ENCODE results near the gene HDAC4. TPM values are rescaled to one million over a fixed set of nuclear protein-coding genes. Genes with fewer than 3 reads are reported as not detected.

The HDAC4 gene
- total RNA-seq, 2 donors from 2014 or later = 49.8 to 71.7 TPM

DNA sequence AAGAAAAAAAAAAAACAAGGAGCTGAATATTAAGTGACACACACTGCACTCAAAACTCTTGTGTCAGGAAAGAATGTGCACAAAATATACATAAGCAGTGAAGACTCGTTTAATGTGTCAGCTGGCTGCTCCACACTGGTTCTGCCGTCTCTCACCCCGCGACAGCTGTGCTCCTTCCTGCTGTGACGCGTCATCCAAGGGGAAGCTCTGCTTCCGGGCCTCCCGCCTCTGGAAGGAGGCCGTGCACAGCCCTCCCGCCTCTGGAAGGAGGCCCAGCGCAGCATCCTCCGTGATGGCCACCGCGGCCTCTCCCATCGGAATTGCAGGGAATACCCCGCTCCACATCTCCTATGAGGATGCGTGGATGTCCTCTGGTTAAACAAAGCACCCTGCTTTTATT, 151.0 kb downstream of the HDAC4 start:
- Mint-ChIP-seq H3K4me3 (no peak overlapping the region), H3K27ac (no peak overlapping the region), H3K4me1 (ENCODE audit: low read depth) (peaks cover 75% of the 10 kb centered on the region), H3K27me3 (ENCODE audit: low read depth) (peaks cover 20% of the 10 kb centered on the region), H3K36me3 (ENCODE audit: insufficient read depth in 2 of 2) (peaks cover 0 to 2% of the 10 kb centered on the region in 2 donors), H3K9me3 (no peaks in the 10 kb centered on the region)
- DNase-seq (no peak), ATAC-seq (replicated peaks in 1 of 2) (no peak)

DNA sequence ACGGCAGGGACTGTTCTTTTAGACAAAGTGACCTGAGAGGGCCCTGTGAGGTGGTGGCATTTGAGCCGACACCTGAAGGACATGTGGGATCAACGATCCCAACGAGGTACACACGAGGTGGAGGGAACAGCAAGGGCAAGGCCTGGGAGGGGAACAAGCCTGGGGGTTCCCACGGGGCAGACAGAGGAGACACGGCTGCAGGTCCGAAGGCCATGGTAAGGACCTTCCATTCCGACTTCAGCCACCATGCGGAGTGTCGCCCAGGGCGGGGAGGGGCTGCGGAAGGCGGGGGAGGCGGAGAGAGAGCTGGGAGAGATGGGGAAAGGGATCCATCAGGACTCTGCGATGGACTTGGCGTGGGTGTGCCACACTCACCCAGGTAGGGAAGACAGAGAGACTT, 151.8 kb downstream of the HDAC4 start:
- Mint-ChIP-seq H3K4me3 (no peak overlapping the region), H3K4me1 (ENCODE audit: low read depth) (peaks cover 68% of the 10 kb centered on the region), H3K36me3 (ENCODE audit: insufficient read depth in 2 of 2) (peaks cover 0 to 2% of the 10 kb centered on the region in 2 donors), H3K27me3 (ENCODE audit: low read depth) (peaks cover 13% of the 10 kb centered on the region), H3K27ac (no peak overlapping the region), H3K9me3 (no peaks in the 10 kb centered on the region)
- ATAC-seq (replicated peaks in 1 of 2) (no peak), DNase-seq (no peak)

DNA sequence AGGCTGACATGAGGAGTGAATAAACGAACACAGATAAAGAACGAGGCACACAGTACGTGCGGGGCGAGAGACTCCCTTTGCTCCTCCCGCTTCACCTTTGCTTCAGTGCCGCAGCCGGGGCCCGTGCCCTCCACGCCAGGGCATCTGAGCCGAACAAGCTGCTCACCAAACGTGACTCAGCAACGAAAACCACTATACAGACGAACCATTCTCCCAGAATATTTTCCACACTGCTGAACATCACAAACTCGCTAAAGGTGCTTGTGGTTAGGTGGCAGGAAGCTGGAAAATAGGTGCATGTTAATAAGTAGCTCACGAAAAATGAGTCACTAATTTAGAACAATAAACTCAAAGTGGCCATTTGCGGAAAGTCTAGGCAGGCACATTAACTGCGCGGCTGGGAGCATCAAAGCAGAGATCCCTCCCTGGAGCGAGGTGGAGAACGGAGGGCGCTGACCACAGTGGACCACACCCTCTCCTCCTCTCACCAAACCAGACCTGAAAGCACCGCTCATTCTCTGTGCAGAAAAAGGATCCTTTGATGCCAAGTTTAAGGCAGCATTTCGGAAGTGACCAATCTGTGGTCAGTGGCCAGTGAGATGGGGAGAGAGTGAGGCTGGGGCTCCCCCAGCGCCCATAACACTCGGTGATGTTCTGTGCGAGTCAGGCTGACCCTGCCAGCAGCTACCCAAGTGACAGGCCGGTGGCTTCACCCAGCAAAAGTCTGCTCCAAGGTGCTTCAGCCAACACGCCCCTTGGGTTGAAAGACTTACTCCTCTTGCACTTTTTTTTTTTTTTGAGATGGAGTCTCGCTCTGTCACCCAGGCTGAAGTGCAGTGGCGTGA, 153.2 kb downstream of the HDAC4 start:
- peaks cover under 1% of the 10 kb centered on the region for H3K27me3 Mint-ChIP-seq (ENCODE audit: low read depth)
- H3K36me3 Mint-ChIP-seq (ENCODE audit: insufficient read depth in 2 of 2) = peaks cover 0 to 3% of the 10 kb centered on the region in 2 donors
- H3K9me3 Mint-ChIP-seq = no peaks in the 10 kb centered on the region
- peak overlapping the region in 1 of 2 donors; percentile 27 for H3K4me3 Mint-ChIP-seq
- peaks cover 65% of the 10 kb centered on the region for H3K4me1 Mint-ChIP-seq (ENCODE audit: low read depth)
- no peak overlapping the region for H3K27ac Mint-ChIP-seq
- DNase-seq (no peak), ATAC-seq (replicated peaks in 1 of 2) (peak; percentile 53 to 57)

DNA sequence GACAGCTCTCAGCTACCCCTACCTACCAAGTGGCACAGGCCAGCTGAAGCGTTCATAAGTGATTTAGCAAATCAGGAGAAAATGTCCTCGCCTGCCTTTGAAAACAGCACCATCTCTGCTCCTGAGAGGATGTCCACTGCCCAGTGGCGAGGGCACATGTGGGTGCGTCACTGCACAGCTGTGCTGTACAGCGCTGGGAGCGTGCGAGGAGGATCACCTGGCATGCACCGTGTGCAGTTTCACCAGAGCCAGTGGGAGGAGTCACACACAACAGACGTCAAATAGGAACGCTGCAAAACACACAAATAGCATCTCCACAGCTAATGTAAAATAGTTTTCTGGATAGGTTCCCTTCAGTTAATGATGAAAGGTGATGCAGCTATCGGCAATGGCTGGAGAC, 154.1 kb downstream of the HDAC4 start:
- Mint-ChIP-seq H3K36me3 (ENCODE audit: insufficient read depth in 2 of 2) (peaks cover 0 to 3% of the 10 kb centered on the region in 2 donors), H3K9me3 (no peaks in the 10 kb centered on the region), H3K27me3 (ENCODE audit: low read depth) (no peaks in the 10 kb centered on the region), H3K27ac (no peak overlapping the region), H3K4me3 (no peak overlapping the region), H3K4me1 (ENCODE audit: low read depth) (peaks cover 56% of the 10 kb centered on the region)
- ATAC-seq (replicated peaks in 1 of 2) (no peak), DNase-seq (no peak)

DNA sequence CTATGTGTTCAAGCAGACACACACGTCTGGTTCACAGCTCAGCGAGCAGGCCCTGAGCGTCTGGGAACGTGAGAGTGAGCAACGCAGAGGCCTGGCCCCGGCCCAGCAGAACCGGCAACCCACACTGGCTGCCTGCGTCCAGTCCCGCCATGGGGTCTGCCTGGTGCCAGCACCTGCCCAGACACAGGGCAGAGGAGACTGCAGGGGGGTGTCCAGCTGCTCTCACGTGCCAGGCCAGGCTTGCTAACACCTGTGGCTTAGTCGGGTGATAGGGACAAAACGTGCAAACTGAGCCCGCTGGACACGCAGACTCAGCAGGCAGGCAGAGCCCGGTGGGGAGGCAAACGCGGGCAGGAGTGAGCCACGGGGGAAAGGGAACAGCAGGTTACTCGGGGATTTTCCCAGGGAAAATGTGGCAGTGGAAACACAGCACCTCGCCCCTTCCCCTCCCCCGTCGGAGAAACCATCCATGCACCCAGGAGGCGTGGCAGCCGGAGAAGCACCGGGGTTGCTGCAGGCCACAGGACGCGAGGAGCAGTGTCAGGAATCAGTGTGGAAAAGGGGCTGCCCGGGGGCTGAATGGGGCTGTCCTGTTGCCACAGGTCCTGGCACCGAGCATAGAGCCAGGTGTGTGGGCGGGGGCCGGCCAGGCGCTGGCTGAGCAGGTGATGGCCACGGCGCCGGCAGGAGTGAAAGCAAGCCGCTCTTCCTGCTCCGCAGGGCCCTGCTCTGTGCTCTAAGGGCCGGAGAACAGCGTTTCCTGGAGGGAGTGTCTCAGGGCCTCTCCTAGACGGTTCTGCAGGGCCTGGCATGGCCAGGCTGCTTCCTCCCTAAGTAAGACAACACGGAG, 154.7 kb downstream of the HDAC4 start:
- Mint-ChIP-seq H3K4me3 (no peak overlapping the region), H3K27me3 (ENCODE audit: low read depth) (no peaks in the 10 kb centered on the region), H3K9me3 (no peaks in the 10 kb centered on the region), H3K27ac (no peak overlapping the region), H3K4me1 (ENCODE audit: low read depth) (peaks cover 51% of the 10 kb centered on the region), H3K36me3 (ENCODE audit: insufficient read depth in 2 of 2) (peaks cover 0 to 3% of the 10 kb centered on the region in 2 donors)
- ATAC-seq (replicated peaks in 1 of 2) (no peak), DNase-seq (no peak)

DNA sequence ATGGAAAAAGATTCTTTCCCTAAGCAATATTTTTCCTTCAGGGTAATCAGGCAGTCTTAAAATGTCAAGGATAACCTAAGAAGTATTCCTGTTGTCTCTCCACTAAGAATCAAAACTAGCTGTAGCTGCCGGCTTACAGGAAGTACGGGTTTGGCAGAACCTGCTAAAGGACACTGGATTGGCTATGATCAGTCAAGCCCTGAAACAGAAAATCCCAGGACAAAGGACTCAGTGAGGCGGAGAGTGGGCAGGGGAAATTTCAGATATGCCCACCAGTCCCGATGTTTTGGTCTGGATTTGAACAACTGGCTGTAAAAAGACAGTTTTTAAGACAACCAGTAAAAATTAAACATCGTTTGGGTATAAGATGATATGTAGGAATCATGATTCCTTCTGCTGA, 155.7 kb downstream of the HDAC4 start:
- Mint-ChIP-seq H3K4me1 (ENCODE audit: low read depth) (peaks cover 51% of the 10 kb centered on the region), H3K27ac (no peak overlapping the region), H3K9me3 (no peaks in the 10 kb centered on the region), H3K4me3 (no peak overlapping the region), H3K36me3 (ENCODE audit: insufficient read depth in 2 of 2) (peaks cover 0 to 3% of the 10 kb centered on the region in 2 donors), H3K27me3 (ENCODE audit: low read depth) (no peaks in the 10 kb centered on the region)
- ATAC-seq (replicated peaks in 1 of 2) = no peak
- no peak for DNase-seq

DNA sequence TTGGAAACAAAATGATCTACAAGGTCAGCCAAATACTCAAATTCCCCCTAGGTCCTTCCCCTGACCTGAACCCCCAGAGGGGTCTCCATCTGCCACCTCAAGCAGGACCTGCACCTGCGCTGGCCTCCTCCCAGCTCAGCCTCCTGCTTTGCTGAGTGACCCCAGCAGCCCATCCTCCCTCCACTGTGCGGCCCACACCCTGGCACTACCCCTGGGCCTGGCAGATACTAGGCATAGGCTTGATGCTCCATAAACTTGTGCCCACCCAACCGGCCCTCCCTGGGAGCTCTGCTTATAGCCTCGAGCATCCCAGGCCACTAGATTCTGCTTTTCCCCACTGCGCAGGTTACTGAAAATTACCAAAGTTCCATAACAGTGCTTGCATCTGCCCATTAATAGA, 156.2 kb downstream of the HDAC4 start:
- DNase-seq (no peak), ATAC-seq (replicated peaks in 1 of 2) (no peak)
- Mint-ChIP-seq H3K9me3 (no peaks in the 10 kb centered on the region), H3K27ac (no peak overlapping the region), H3K4me3 (no peak overlapping the region), H3K27me3 (ENCODE audit: low read depth) (no peaks in the 10 kb centered on the region), H3K4me1 (ENCODE audit: low read depth) (peaks cover 46% of the 10 kb centered on the region), H3K36me3 (ENCODE audit: insufficient read depth in 2 of 2) (peaks cover 0 to 3% of the 10 kb centered on the region in 2 donors)

DNA sequence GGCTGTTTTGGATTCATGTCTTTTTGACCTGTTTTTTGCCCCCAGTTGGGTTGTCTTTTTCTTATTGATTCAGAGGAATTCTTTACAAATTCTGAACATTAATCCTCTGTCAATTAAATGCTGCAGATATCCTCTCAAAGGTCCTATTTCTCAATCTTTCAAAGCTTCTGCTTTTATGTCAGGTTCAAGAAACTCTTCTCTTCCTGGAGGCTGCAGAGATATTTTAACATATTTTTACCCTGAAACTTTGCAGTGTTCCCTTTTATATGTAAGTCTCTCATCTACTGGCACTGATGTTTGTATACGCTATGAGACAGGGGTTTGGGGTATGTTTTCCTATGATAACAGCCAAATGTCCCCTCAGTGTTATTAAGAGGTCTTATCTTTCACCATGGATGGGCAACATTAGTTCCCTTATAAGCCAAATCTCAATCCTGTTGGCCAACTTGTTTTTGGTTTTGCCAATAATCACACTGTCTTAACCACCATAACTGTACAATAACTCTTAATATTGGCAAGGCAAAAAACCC, 159.3 kb downstream of the HDAC4 start:
- Mint-ChIP-seq H3K27me3 (ENCODE audit: low read depth) (no peaks in the 10 kb centered on the region), H3K36me3 (ENCODE audit: insufficient read depth in 2 of 2) (peaks cover 0 to 1% of the 10 kb centered on the region in 2 donors), H3K27ac (no peak overlapping the region), H3K9me3 (no peaks in the 10 kb centered on the region), H3K4me3 (no peak overlapping the region), H3K4me1 (ENCODE audit: low read depth) (peaks cover 23% of the 10 kb centered on the region)
- DNase-seq (no peak), ATAC-seq (replicated peaks in 1 of 2) (no peak)

DNA sequence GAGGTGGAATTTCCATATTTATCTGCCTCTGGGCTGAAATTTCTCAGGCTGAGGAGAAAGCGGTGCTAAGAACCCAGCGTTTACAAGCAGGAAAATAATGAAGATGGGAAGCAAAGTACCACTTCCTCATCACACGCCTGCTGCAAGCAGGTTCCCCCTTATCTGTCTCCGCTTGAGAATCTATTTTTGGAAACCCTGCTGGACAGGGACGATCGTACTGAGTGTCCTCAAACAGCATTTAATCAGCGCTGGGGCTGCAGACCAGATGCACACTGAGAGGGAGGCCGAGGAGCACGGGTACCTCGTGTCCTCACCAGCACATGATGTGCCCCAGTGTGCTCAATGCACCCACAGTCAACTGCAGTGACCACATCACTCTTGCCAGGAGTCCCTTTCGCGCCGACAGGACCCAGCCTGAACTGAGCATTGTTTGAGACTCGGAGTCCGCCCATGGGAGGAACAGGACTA, 160.4 kb downstream of the HDAC4 start:
- H3K4me3 Mint-ChIP-seq = no peak overlapping the region
- H3K27me3 Mint-ChIP-seq (ENCODE audit: low read depth) = no peaks in the 10 kb centered on the region
- ATAC-seq (replicated peaks in 1 of 2) (no peak), DNase-seq (no peak)
- no peak overlapping the region for H3K27ac Mint-ChIP-seq
- H3K9me3 Mint-ChIP-seq = no peaks in the 10 kb centered on the region
- H3K36me3 Mint-ChIP-seq (ENCODE audit: insufficient read depth in 2 of 2) = peaks cover 0 to 1% of the 10 kb centered on the region in 2 donors
- peaks cover 18% of the 10 kb centered on the region for H3K4me1 Mint-ChIP-seq (ENCODE audit: low read depth)

DNA sequence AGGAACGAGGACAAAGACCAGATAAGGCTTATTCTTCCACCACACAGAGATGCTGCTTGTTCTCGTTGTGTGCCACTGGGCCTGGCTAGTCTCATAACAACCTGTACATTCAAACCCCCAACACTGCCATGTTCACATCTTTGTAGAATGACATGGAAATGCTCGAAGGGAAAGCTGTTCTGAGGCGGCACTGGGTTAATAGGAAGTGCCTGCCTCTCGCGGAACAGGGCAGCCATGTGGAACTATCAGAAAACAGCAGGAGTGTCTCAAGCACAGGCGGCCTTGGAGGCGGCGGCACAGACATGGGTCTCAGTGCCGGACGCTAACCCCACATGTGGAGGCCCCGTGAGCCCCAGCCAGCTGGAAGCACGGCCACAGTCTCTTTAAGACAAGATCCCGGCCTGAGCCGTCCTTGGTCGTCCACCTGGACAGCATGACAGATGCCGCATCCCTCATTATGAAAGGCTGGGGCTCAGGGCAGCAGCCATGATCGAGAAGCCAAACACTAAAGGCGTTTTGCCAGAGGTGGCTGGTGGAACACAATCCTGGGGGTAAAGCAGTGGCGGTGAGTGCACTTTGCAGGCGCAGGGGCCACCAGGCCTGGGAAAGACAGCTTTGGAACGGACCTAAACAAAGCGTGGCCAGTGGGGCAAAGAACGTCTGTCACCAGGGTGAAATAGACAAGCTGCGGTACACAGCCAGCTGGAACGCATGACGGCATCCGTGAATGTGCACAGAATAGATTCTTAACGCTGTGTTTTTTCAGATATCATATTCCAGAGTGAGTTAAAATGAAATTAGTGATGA, 161.0 kb downstream of the HDAC4 start:
- Mint-ChIP-seq H3K4me1 (ENCODE audit: low read depth) (peaks cover 15% of the 10 kb centered on the region), H3K27ac (no peak overlapping the region), H3K36me3 (ENCODE audit: insufficient read depth in 2 of 2) (peaks cover 0 to 1% of the 10 kb centered on the region in 2 donors), H3K27me3 (ENCODE audit: low read depth) (no peaks in the 10 kb centered on the region), H3K4me3 (no peak overlapping the region), H3K9me3 (no peaks in the 10 kb centered on the region)
- DNase-seq (no peak), ATAC-seq (replicated peaks in 1 of 2) (no peak)

DNA sequence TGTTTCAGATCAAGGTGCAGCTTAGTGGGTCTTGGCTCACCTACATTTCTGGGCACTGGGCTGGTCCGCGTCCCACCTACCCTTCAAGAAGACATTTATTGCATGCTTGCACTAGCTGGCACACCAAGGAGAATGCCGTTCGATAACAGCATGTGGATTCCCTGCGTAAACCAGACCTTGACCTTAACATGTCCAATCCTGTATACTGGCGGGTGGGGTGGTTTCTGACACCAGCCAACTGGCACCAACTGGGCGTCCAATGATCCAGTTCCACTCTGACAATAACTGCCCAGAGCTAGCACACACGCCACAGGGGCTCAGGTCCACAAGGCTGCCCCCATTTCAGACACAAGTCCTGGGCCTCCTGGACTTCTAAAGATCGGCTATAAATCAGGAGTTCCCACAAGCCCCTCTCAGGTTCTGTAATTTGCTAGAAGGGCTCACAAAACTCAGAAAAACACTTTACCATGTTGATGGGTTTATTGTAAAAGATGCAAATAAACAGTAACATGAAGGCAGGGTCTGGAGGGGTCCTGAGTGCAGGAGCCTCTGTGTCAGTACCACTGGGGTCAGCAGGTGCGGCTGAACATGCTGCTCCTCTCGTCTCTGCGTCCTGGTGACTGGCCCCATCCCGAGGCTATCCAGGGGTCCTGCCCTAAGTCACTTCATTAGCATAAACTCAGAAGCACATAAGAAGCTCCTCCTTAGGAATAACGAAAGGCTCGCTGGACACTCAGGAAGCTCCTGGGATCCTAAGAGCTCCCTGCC, 161.8 kb downstream of the HDAC4 start:
- ATAC-seq (replicated peaks in 1 of 2) (no peak), DNase-seq (no peak)
- Mint-ChIP-seq H3K27me3 (ENCODE audit: low read depth) (no peaks in the 10 kb centered on the region), H3K4me1 (ENCODE audit: low read depth) (peaks cover 22% of the 10 kb centered on the region), H3K9me3 (no peaks in the 10 kb centered on the region), H3K27ac (no peak overlapping the region), H3K4me3 (no peak overlapping the region), H3K36me3 (ENCODE audit: insufficient read depth in 2 of 2) (peaks cover 0 to 1% of the 10 kb centered on the region in 2 donors)

DNA sequence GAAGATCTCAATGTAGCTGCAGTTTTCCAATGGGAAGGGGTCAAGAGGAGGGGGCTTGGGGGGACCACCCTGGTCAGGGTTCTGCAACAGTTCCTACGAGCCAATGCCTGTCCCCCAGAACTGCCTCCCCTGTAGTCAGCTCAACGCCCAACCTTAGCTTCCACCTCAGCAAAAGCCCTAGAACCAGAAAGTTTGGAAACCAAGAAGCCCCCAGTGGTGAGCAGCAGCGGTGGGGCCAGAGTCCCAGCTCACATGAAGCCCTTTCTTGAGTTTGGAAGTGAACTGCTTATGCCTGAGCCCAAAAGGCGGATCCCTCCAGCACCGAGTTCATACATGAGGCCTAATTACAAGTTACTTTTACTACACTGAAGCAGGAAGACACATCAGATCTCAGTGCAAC, 162.4 kb downstream of the HDAC4 start:
- H3K4me3 Mint-ChIP-seq = no peak overlapping the region
- H3K27ac Mint-ChIP-seq = no peak overlapping the region
- peaks cover 0 to under 1% of the 10 kb centered on the region in 2 donors for H3K36me3 Mint-ChIP-seq (ENCODE audit: insufficient read depth in 2 of 2)
- no peaks in the 10 kb centered on the region for H3K9me3 Mint-ChIP-seq
- DNase-seq (no peak), ATAC-seq (replicated peaks in 1 of 2) (no peak)
- peaks cover 22% of the 10 kb centered on the region for H3K4me1 Mint-ChIP-seq (ENCODE audit: low read depth)
- no peaks in the 10 kb centered on the region for H3K27me3 Mint-ChIP-seq (ENCODE audit: low read depth)

All from activated T-cell treated with anti-CD3 and anti-CD28 coated beads, Interleukin-2, amount 50 U/mL, for 72 hours (primary cell).